Keratinocyte (primary cell): Measurements from ENCODE around the gene RAD9A. TPM values are rescaled to one million over a fixed set of nuclear protein-coding genes. Genes with fewer than 3 reads are reported as not detected.
A peak's percentile ranks its signal among the peaks of the same experiment; 100 is the strongest.

ENCODE experiments used
- DNase-seq: peaks from one replicate; pipeline ENCODE4 v3.0.0-alpha.2; 2011; ENCODE audit warnings: low read depth, missing footprints, low spot score
- FAIRE-seq: peaks from 2 replicates; lab custom pipeline; 2011; peaks lifted over from hg19 to GRCh38; lab: Jason Lieb, UNC
- H2AFZ ChIP-seq: 2 replicates; pipeline ENCODE4 v1.6.0; 2012; ENCODE audit warnings: low read length, control low read depth, inconsistent platforms; ENCODE audit not compliant: control insufficient read depth
- H3K27ac ChIP-seq: 2 replicates; pipeline ENCODE4 v1.5.1; 2011; ENCODE audit warnings: low read length; ENCODE audit not compliant: control insufficient read depth, insufficient read depth
- H3K27me3 ChIP-seq: 3 replicates; pipeline ENCODE4 v1.6.0; 2011; ENCODE audit warnings: low read length; ENCODE audit not compliant: control insufficient read depth, insufficient read depth; ENCODE audit errors: extremely low read depth
- H3K36me3 ChIP-seq, 2 experiments: 2 replicates in 1 of 2; 3 replicates in 1 of 2; pipeline ENCODE4 v1.5.1; 2011; ENCODE audit warnings: low read length in 2 of 2, mild to moderate bottlenecking in 1 of 2; ENCODE audit not compliant: control insufficient read depth in 2 of 2, insufficient read depth in 2 of 2; ENCODE audit errors: extremely low read depth in 1 of 2
- H3K4me1 ChIP-seq: 3 replicates; pipeline ENCODE4 v1.5.1; 2011; ENCODE audit warnings: low read length; ENCODE audit not compliant: control insufficient read depth, insufficient read depth; ENCODE audit errors: extremely low read depth
- H3K4me2 ChIP-seq: 3 replicates; pipeline ENCODE4 v1.6.0; 2011; ENCODE audit warnings: low read depth, low read length; ENCODE audit not compliant: control insufficient read depth, insufficient read depth; ENCODE audit errors: extremely low read depth
- H3K4me3 ChIP-seq, 3 experiments: fragments of 200-600 bp in 1 of 3; sonication (generic) in 1 of 3; 2 replicates in 2 of 3; 3 replicates in 1 of 3; pipeline ENCODE4 v1.5.1; 2011 to 2016; ENCODE audit warnings: low read length in 3 of 3, mild to moderate bottlenecking in 3 of 3, control low read depth in 2 of 3, inconsistent platforms in 1 of 3, low read depth in 1 of 3, mixed read lengths in 1 of 3, mixed run types in 1 of 3, moderate library complexity in 1 of 3; ENCODE audit not compliant: control insufficient read depth in 2 of 3, insufficient read depth in 2 of 3; ENCODE audit errors: extremely low read depth in 1 of 3
- H3K79me2 ChIP-seq: 2 replicates; pipeline ENCODE4 v1.6.0; 2012; ENCODE audit warnings: low read length; ENCODE audit not compliant: control insufficient read depth, insufficient read depth
- H3K9ac ChIP-seq: 3 replicates; pipeline ENCODE4 v1.6.0; 2011; ENCODE audit warnings: low read length; ENCODE audit not compliant: control insufficient read depth, insufficient read depth; ENCODE audit errors: extremely low read depth
- H3K9me1 ChIP-seq: 3 replicates; pipeline ENCODE4 v1.6.0; 2011; ENCODE audit warnings: low read length; ENCODE audit not compliant: control insufficient read depth, insufficient read depth; ENCODE audit errors: extremely low read depth
- H3K9me3 ChIP-seq: 2 replicates; pipeline ENCODE4 v1.5.1; 2012; ENCODE audit warnings: low read depth, low read length; ENCODE audit not compliant: control insufficient read depth
- H4K20me1 ChIP-seq: 3 replicates; pipeline ENCODE4 v1.6.0; 2011; ENCODE audit warnings: low read length; ENCODE audit not compliant: control insufficient read depth, insufficient read depth; ENCODE audit errors: extremely low read depth
- CTCF ChIP-seq, 3 experiments: IDR thresholded peaks in 1 of 3; conservative IDR thresholded peaks in 1 of 3; optimal IDR thresholded peaks in 1 of 3; 2 replicates in 2 of 3; 3 replicates in 1 of 3; pipeline versions ENCODE3 to v1.5.1; 2011; ENCODE audit warnings: low read length in 3 of 3, mild to moderate bottlenecking in 3 of 3, moderate library complexity in 2 of 3, control low read depth in 1 of 3, inconsistent platforms in 1 of 3; ENCODE audit not compliant: insufficient read depth in 2 of 3; ENCODE audit errors: extremely low read depth in 1 of 3
- EZH2 ChIP-seq: IDR thresholded peaks from one replicate; pipeline ENCODE4 v1.6.1; 2012; ENCODE audit warnings: inconsistent platforms, mild to moderate bottlenecking, low read length, moderate library complexity
- dilution Hi-C: fragments of 300-500 bp; cut with MboI; formaldehyde crosslinking; loops from one replicate; pipeline ENCODE4 v1.7.0; 2020; ENCODE audit warnings: low sequenced_read_pairs; ENCODE audit not compliant: extremely low pct_ligation_motif_present
- polyA plus RNA-seq, 5 experiments: library from polyadenylated mRNA; depleted of rRNA in 3 of 5; stranded (reverse) in 3 of 5; stranded (forward) in 1 of 5; unstranded in 1 of 5; fragments of >200 nt; gene quantifications; 1 replicate in 1 of 5; 2 replicates in 3 of 5; 3 replicates in 1 of 5; pipeline versions ENCODE4 v1.2.1 to v1.2.3, GENCODE V29; 2011 to 2012; ENCODE audit warnings: missing spikeins in 2 of 5, low read depth in 1 of 5, low replicate concordance in 1 of 5

Gene RAD9A
- polyA plus RNA-seq, 1 donor (not counting 4 experiments of a cell fraction or from before 2014, with no cell fraction given), result 5.7 TPM

- H3K27ac ChIP-seq, result peak within 1 kb of the TSS; percentile 90
- peak within 1 kb of the TSS; percentile 98 for H3K4me2 ChIP-seq
- peak within 1 kb of the TSS; percentile 77 to 98 (median 97) for H3K4me3 ChIP-seq
- H3K4me1 ChIP-seq, result peaks cover 19% of the 10 kb centered on the region
- H3K9me3 ChIP-seq, result no peaks in the 10 kb centered on the region
- H3K79me2 ChIP-seq, result peaks cover 27% of the 10 kb centered on the region
- H2AFZ ChIP-seq, result peak within 1 kb of the TSS; percentile 99
- no peaks in the 10 kb centered on the region for H3K9me1 ChIP-seq
- TF ChIP-seq EZH2 (no peak), CTCF (optimal IDR thresholded peaks at IDR 0.05 in 1 of 3, IDR thresholded peaks at IDR 0.05 in 1 of 3, conservative IDR thresholded peaks at IDR 0.05 in 1 of 3; ENCODE audit: extremely low read depth in 1 of 3, insufficient read depth in 2 of 3, low read length in 3 of 3) (no peak)
- no peaks in the 10 kb centered on the region for H4K20me1 ChIP-seq
- peaks cover 15 to 28% of the 10 kb centered on the region in 2 experiments for H3K36me3 ChIP-seq
- dilution Hi-C loops, result no loop called here
- H3K9ac ChIP-seq, result peak within 1 kb of the TSS; percentile 97
- DNase-seq (peak; percentile 79), FAIRE-seq (peak; percentile 86)
- H3K27me3 ChIP-seq, result no peaks in the 10 kb centered on the region
Measured at GRCh38 chr11:67428052-67429001, 36.5 kb downstream of the RAD9A start, which contains the start of gene RPS6KB2. Gene RPS6KB2, plus strand, starts transcription at chr11:67428494. Its CDS starts 52 bp downstream, at chr11:67428546.

GRCh38 chr11:67429038-67429668, 37.4 kb downstream of the RAD9A start:
- dilution Hi-C loops, result no loop called here
- FAIRE-seq, result peak; percentile 74
- Histone ChIP-seq H3K27ac (peak overlapping the region; percentile 90), H4K20me1 (no peaks in the 10 kb centered on the region), H3K9me3 (no peaks in the 10 kb centered on the region), H3K9me1 (no peaks in the 10 kb centered on the region), H3K4me2 (peak overlapping the region; percentile 87), H3K4me1 (peaks cover 18% of the 10 kb centered on the region), H3K27me3 (no peaks in the 10 kb centered on the region), H3K4me3 (peak overlapping the region; percentile 77 to 98 (median 97)), H2AFZ (peak overlapping the region; percentile 90), H3K79me2 (peaks cover 27% of the 10 kb centered on the region), H3K9ac (peak overlapping the region; percentile 97), H3K36me3 (peaks cover 23 to 36% of the 10 kb centered on the region in 2 experiments)
- no peak for TF ChIP-seq CTCF (optimal IDR thresholded peaks at IDR 0.05 in 1 of 3, IDR thresholded peaks at IDR 0.05 in 1 of 3, conservative IDR thresholded peaks at IDR 0.05 in 1 of 3; ENCODE audit: extremely low read depth in 1 of 3, insufficient read depth in 2 of 3, low read length in 3 of 3)
- TF ChIP-seq EZH2, result no peak
- peak; percentile 59 for DNase-seq
